GM18511 (cell line): ENCODE data around the gene SNRNP27.
"Not testable (repeated sequence)": the region's sequence is repeated elsewhere in the genome, so short reads cannot be mapped to it uniquely, and the experiment has no call there.

Source experiments
- ATAC-seq: cut with Tn5 transposase; IDR thresholded peaks from one replicate; pipeline ENCODE4 v1.9.1; 2021; ENCODE audit warnings: mild to moderate bottlenecking, moderate library complexity; ENCODE audit not compliant: unreplicated experiment

The SNRNP27 gene

GRCh38 chr2:69945441-69945840 is 51.7 kb downstream of the SNRNP27 start:
- ATAC-seq = no peak

GRCh38 chr2:69945941-69946340 is 52.2 kb downstream of the SNRNP27 start:
- no peak for ATAC-seq

- ATAC-seq = peak; percentile 86
Measured at GRCh38 chr2:69946351-69947324, 52.9 kb downstream of the SNRNP27 start.

GRCh38 chr2:69947325-69947931 is 53.7 kb downstream of the SNRNP27 start:
- ATAC-seq = no peak

GRCh38 chr2:69948032-69948962 is 54.5 kb downstream of the SNRNP27 start:
- no peak for ATAC-seq

- ATAC-seq = no peak
Measured at GRCh38 chr2:69948963-69949645, 55.3 kb downstream of the SNRNP27 start.

GRCh38 chr2:69950241-69950640 is 56.5 kb downstream of the SNRNP27 start:
- ATAC-seq = no peak

GRCh38 chr2:69950671-69951070 is 56.9 kb downstream of the SNRNP27 start:
- ATAC-seq = not testable (repeated sequence)

GRCh38 chr2:69952336-69953115 is 58.8 kb downstream of the SNRNP27 start:
- ATAC-seq = no peak

- ATAC-seq = no peak
Measured at GRCh38 chr2:69954084-69954483, 60.3 kb downstream of the SNRNP27 start.
